Measurements from ENCODE around the gene GPX3. TPM values are rescaled to one million over a fixed set of nuclear protein-coding genes. Genes with fewer than 3 reads are reported as not detected.

GPX3 gene
- total and polyA plus RNA-seq, 10 of the 15 experiments (the other 5 are each of a cell fraction or from before 2014, with no cell fraction given), result 0.04 to 1.0 (median 0.15) TPM; not detected in 3

- TF ChIP-seq SMC3 (IDR thresholded peaks at IDR 0.05; ENCODE audit: borderline replicate concordance, low read length) (no peak), NR2C1 (IDR thresholded peaks at IDR 0.05) (no peak), RUNX3 (IDR thresholded peaks at IDR 0.05; ENCODE audit: low read length) (no peak), POLR2AphosphoS5 (IDR thresholded peaks at IDR 0.05; ENCODE audit: low read length) (no peak), NFYB (IDR thresholded peaks at IDR 0.05; ENCODE audit: insufficient read depth, low read depth, low read length) (no peak), RAD51 (IDR thresholded peaks at IDR 0.05) (no peak), USF2 (IDR thresholded peaks at IDR 0.05; ENCODE audit: borderline replicate concordance, low read depth, low read length) (no peak)
- TF ChIP-seq, protein P1, sequence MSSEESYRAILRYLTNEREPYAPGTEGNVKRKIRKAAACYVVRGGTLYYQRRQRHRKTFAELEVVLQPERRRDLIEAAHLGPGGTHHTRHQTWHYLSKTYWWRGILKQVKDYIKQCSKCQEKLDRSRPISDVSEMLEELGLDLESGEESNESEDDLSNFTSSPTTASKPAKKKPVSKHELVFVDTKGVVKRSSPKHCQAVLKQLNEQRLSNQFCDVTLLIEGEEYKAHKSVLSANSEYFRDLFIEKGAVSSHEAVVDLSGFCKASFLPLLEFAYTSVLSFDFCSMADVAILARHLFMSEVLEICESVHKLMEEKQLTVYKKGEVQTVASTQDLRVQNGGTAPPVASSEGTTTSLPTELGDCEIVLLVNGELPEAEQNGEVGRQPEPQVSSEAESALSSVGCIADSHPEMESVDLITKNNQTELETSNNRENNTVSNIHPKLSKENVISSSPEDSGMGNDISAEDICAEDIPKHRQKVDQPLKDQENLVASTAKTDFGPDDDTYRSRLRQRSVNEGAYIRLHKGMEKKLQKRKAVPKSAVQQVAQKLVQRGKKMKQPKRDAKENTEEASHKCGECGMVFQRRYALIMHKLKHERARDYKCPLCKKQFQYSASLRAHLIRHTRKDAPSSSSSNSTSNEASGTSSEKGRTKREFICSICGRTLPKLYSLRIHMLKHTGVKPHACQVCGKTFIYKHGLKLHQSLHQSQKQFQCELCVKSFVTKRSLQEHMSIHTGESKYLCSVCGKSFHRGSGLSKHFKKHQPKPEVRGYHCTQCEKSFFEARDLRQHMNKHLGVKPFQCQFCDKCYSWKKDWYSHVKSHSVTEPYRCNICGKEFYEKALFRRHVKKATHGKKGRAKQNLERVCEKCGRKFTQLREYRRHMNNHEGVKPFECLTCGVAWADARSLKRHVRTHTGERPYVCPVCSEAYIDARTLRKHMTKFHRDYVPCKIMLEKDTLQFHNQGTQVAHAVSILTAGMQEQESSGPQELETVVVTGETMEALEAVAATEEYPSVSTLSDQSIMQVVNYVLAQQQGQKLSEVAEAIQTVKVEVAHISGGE (CRISPR knock-in tag; IDR thresholded peaks at IDR 0.05), result no peak
Observed at GRCh38 chr5:151002681-151003502, 17.5 kb upstream of the GPX3 start (continued).
